GM21529 (cell line): ENCODE measurements around the gene MBTPS1.
A peak's percentile ranks its signal among the peaks of the same experiment; 100 is the strongest.

ENCODE experiments used
- ATAC-seq: cut with Tn5 transposase; IDR thresholded peaks from one replicate; pipeline ENCODE4 v1.9.1; 2021; ENCODE audit not compliant: unreplicated experiment

MBTPS1 gene

GRCh38 chr16:84013787-84014569 lies 102.8 kb downstream of the MBTPS1 start:
- ATAC-seq: peak; percentile 84

- ATAC-seq: no peak
Measured at GRCh38 chr16:84009282-84009681, 107.5 kb downstream of the MBTPS1 start.

GRCh38 chr16:84007965-84008364 lies 108.8 kb downstream of the MBTPS1 start:
- no peak for ATAC-seq

- no peak for ATAC-seq
Measured at GRCh38 chr16:84007520-84007919, 109.2 kb downstream of the MBTPS1 start.

GRCh38 chr16:84005391-84005790 lies 111.4 kb downstream of the MBTPS1 start:
- no peak for ATAC-seq

- no peak for ATAC-seq
Measured at GRCh38 chr16:84004442-84004841, 112.3 kb downstream of the MBTPS1 start.
